ENCODE results near the gene MICU1. TPM values are rescaled to one million over a fixed set of nuclear protein-coding genes. Genes with fewer than 3 reads are reported as not detected.
A peak's percentile ranks its signal among the peaks of the same experiment; 100 is the strongest.
"Not testable (repeated sequence)": the region's sequence is repeated elsewhere in the genome, so short reads cannot be mapped to it uniquely, and the experiment has no call there.

The MICU1 gene
- total RNA-seq (10 to 100 TPM; 19.1 to 19.9 TPM), total RNA-seq (23.7 to 32.2 reads per million in 2 donors)

- peak; percentile 99 for ATAC-seq
- DNase-seq = peak; percentile 85 to 90 (median 86)
- H3K27me3 Mint-ChIP-seq = no peaks in the 10 kb centered on the region
- peaks cover 4% of the 10 kb centered on the region for H3K36me3 Mint-ChIP-seq (ENCODE audit: low read depth)
- H3K27ac Mint-ChIP-seq = peak within 1 kb of the TSS; percentile 94
- H3K4me1 Mint-ChIP-seq = peaks cover 13% of the 10 kb centered on the region
- peak within 1 kb of the TSS; percentile 99 for H3K4me3 Mint-ChIP-seq
- H3K9me3 ChIP-seq (ENCODE audit: control insufficient read depth, low read length, poor library complexity, severe bottlenecking) = no peaks in the 10 kb centered on the region
These were observed at the start of gene MICU1 for GRCh38 chr10:72625608-72626443. Gene MICU1 (minus strand): TSS chr10:72626079. CDS start chr10:72566793, 59,286 bp downstream.

GRCh38 chr10:72674174-72674573 lies 48.3 kb upstream of the MICU1 start:
- H3K4me1 Mint-ChIP-seq; DNase-seq; H3K36me3 Mint-ChIP-seq (ENCODE audit: low read depth); H3K27ac Mint-ChIP-seq; H3K27me3 Mint-ChIP-seq; ATAC-seq; H3K4me3 Mint-ChIP-seq; H3K9me3 ChIP-seq (ENCODE audit: control insufficient read depth, low read length, poor library complexity, severe bottlenecking): not testable (repeated sequence)

GRCh38 chr10:72673280-72673679 lies 47.4 kb upstream of the MICU1 start:
- Mint-ChIP-seq H3K27me3 (peaks cover 8% of the 10 kb centered on the region), H3K27ac (no peak overlapping the region)

GRCh38 chr10:72667207-72667864 lies 41.5 kb upstream of the MICU1 start:
- peaks cover 6% of the 10 kb centered on the region for H3K27me3 Mint-ChIP-seq
- H3K4me1 Mint-ChIP-seq = peaks cover 2% of the 10 kb centered on the region
- H3K4me3 Mint-ChIP-seq = no peak overlapping the region
- peaks cover 2% of the 10 kb centered on the region for H3K36me3 Mint-ChIP-seq (ENCODE audit: low read depth)
- no peak overlapping the region for H3K27ac Mint-ChIP-seq
- ATAC-seq (no peak), DNase-seq (no peak)
- no peaks in the 10 kb centered on the region for H3K9me3 ChIP-seq (ENCODE audit: control insufficient read depth, low read length, poor library complexity, severe bottlenecking)

More at GRCh38 chr10:72673280-72673679, 47.4 kb upstream of the MICU1 start:
- H3K9me3 ChIP-seq (ENCODE audit: control insufficient read depth, low read length, poor library complexity, severe bottlenecking) = no peaks in the 10 kb centered on the region
- peaks cover under 1% of the 10 kb centered on the region for H3K36me3 Mint-ChIP-seq (ENCODE audit: low read depth)
- DNase-seq = no peak
- H3K4me3 Mint-ChIP-seq = no peak overlapping the region
- H3K4me1 Mint-ChIP-seq = peaks cover under 1% of the 10 kb centered on the region
- no peak for ATAC-seq

GRCh38 chr10:72665925-72666324 lies 40.0 kb upstream of the MICU1 start:
- peaks cover 2% of the 10 kb centered on the region for H3K4me1 Mint-ChIP-seq
- H3K9me3 ChIP-seq (ENCODE audit: control insufficient read depth, low read length, poor library complexity, severe bottlenecking) = no peaks in the 10 kb centered on the region
- ATAC-seq = no peak
- no peak for DNase-seq
- no peak overlapping the region for H3K27ac Mint-ChIP-seq
- H3K4me3 Mint-ChIP-seq = no peak overlapping the region
- H3K27me3 Mint-ChIP-seq = peaks cover 4% of the 10 kb centered on the region
- peaks cover 2% of the 10 kb centered on the region for H3K36me3 Mint-ChIP-seq (ENCODE audit: low read depth)

GRCh38 chr10:72663971-72664370 lies 38.1 kb upstream of the MICU1 start:
- Mint-ChIP-seq H3K4me3 (no peak overlapping the region), H3K27me3 (peaks cover 4% of the 10 kb centered on the region), H3K27ac (no peak overlapping the region), H3K36me3 (ENCODE audit: low read depth) (peaks cover 2% of the 10 kb centered on the region), H3K4me1 (peaks cover 2% of the 10 kb centered on the region)
- DNase-seq (no peak), ATAC-seq (no peak)
- no peaks in the 10 kb centered on the region for H3K9me3 ChIP-seq (ENCODE audit: control insufficient read depth, low read length, poor library complexity, severe bottlenecking)

- H3K9me3 ChIP-seq (ENCODE audit: control insufficient read depth, low read length, poor library complexity, severe bottlenecking) = no peaks in the 10 kb centered on the region
- no peaks in the 10 kb centered on the region for H3K4me1 Mint-ChIP-seq
- H3K27me3 Mint-ChIP-seq = no peaks in the 10 kb centered on the region
- ATAC-seq = no peak
- no peak overlapping the region for H3K27ac Mint-ChIP-seq
- no peak for DNase-seq
- H3K4me3 Mint-ChIP-seq = no peak overlapping the region
- H3K36me3 Mint-ChIP-seq (ENCODE audit: low read depth) = no peaks in the 10 kb centered on the region
These were observed 35.6 kb upstream of the MICU1 start for GRCh38 chr10:72661431-72661830.

- Mint-ChIP-seq H3K36me3 (ENCODE audit: low read depth) (no peaks in the 10 kb centered on the region), H3K27me3 (no peaks in the 10 kb centered on the region), H3K4me3 (no peak overlapping the region), H3K27ac (no peak overlapping the region), H3K4me1 (no peaks in the 10 kb centered on the region)
- ATAC-seq (no peak), DNase-seq (no peak)
- H3K9me3 ChIP-seq (ENCODE audit: control insufficient read depth, low read length, poor library complexity, severe bottlenecking) = no peaks in the 10 kb centered on the region
These were observed 34.3 kb upstream of the MICU1 start for GRCh38 chr10:72660220-72660619.

GRCh38 chr10:72659694-72660093 lies 33.8 kb upstream of the MICU1 start:
- H3K36me3 Mint-ChIP-seq (ENCODE audit: low read depth) = no peaks in the 10 kb centered on the region
- DNase-seq (no peak), ATAC-seq (no peak)
- H3K4me3 Mint-ChIP-seq = no peak overlapping the region
- no peaks in the 10 kb centered on the region for H3K9me3 ChIP-seq (ENCODE audit: control insufficient read depth, low read length, poor library complexity, severe bottlenecking)
- no peaks in the 10 kb centered on the region for H3K27me3 Mint-ChIP-seq
- H3K27ac Mint-ChIP-seq = no peak overlapping the region
- no peaks in the 10 kb centered on the region for H3K4me1 Mint-ChIP-seq

GRCh38 chr10:72658696-72659400 lies 33.0 kb upstream of the MICU1 start:
- Mint-ChIP-seq H3K4me1 (no peaks in the 10 kb centered on the region), H3K4me3 (no peak overlapping the region), H3K27me3 (peaks cover 3% of the 10 kb centered on the region), H3K36me3 (ENCODE audit: low read depth) (no peaks in the 10 kb centered on the region), H3K27ac (peak overlapping the region; percentile 27)
- no peak for ATAC-seq
- H3K9me3 ChIP-seq (ENCODE audit: control insufficient read depth, low read length, poor library complexity, severe bottlenecking) = no peaks in the 10 kb centered on the region
- DNase-seq = no peak

- Mint-ChIP-seq H3K27me3 (peaks cover 6% of the 10 kb centered on the region), H3K36me3 (ENCODE audit: low read depth) (no peaks in the 10 kb centered on the region), H3K4me1 (no peaks in the 10 kb centered on the region), H3K4me3 (no peak overlapping the region), H3K27ac (no peak overlapping the region)
- DNase-seq (no peak), ATAC-seq (no peak)
- no peaks in the 10 kb centered on the region for H3K9me3 ChIP-seq (ENCODE audit: control insufficient read depth, low read length, poor library complexity, severe bottlenecking)
These were observed 28.8 kb upstream of the MICU1 start for GRCh38 chr10:72654720-72655119.

- no peak overlapping the region for H3K27ac Mint-ChIP-seq
- no peaks in the 10 kb centered on the region for H3K4me1 Mint-ChIP-seq
- peaks cover 6% of the 10 kb centered on the region for H3K27me3 Mint-ChIP-seq
- no peak overlapping the region for H3K4me3 Mint-ChIP-seq
- no peaks in the 10 kb centered on the region for H3K36me3 Mint-ChIP-seq (ENCODE audit: low read depth)
- H3K9me3 ChIP-seq (ENCODE audit: control insufficient read depth, low read length, poor library complexity, severe bottlenecking) = no peaks in the 10 kb centered on the region
- DNase-seq (no peak), ATAC-seq (no peak)
These were observed 27.7 kb upstream of the MICU1 start for GRCh38 chr10:72653383-72654096.

GRCh38 chr10:72649291-72649690 lies 23.4 kb upstream of the MICU1 start:
- Mint-ChIP-seq H3K27me3 (peaks cover 13% of the 10 kb centered on the region), H3K4me3 (no peak overlapping the region), H3K27ac (no peak overlapping the region), H3K36me3 (ENCODE audit: low read depth) (no peaks in the 10 kb centered on the region), H3K4me1 (no peaks in the 10 kb centered on the region)
- H3K9me3 ChIP-seq (ENCODE audit: control insufficient read depth, low read length, poor library complexity, severe bottlenecking) = no peaks in the 10 kb centered on the region
- DNase-seq (no peak), ATAC-seq (no peak)

All from T-helper 17 cell (primary cell).